Heart left ventricle (tissue), 16 donors: Measurements from ENCODE around the gene MYH4. TPM values are rescaled to one million over a fixed set of nuclear protein-coding genes. Genes with fewer than 3 reads are reported as not detected.

Source experiments
- ATAC-seq, 4 donors: fragments of 200-7000 bp; cut with Tn5 transposase; one replicate each; pipeline ENCODE4 v1.9.1; 2020 to 2022; ENCODE audit warnings: moderate library complexity in 4 of 4, mild to moderate bottlenecking in 3 of 4, moderate number of reproducible peaks in 1 of 4
- DNase-seq, 5 donors: peaks; one replicate each; pipeline ENCODE4 v3.0.0-alpha.2; 2020
- H3K27ac ChIP-seq, 12 donors: fragments of 200-600 bp; sonication (generic) in 4 of 12; one replicate each; pipeline versions ENCODE4 v1.5.0 to v1.8.0; 2016 to 2022; ENCODE audit warnings: mild to moderate bottlenecking in 2 of 12
- H3K27me3 ChIP-seq, 9 donors: fragments of 200-600 bp; sonication (generic) in 2 of 9; one replicate each; pipeline versions ENCODE4 v1.5.1 to v1.8.0; 2016 to 2022; ENCODE audit warnings: mild to moderate bottlenecking in 3 of 9
- H3K36me3 ChIP-seq, 9 donors: fragments of 200-600 bp; sonication (generic) in 2 of 9; one replicate each; pipeline versions ENCODE4 v1.5.0 to v1.8.0; 2018 to 2022; ENCODE audit warnings: mild to moderate bottlenecking in 2 of 9
- H3K4me1 ChIP-seq, 12 donors: fragments of 200-600 bp; sonication (generic) in 4 of 12; one replicate each; pipeline versions ENCODE4 v1.5.0 to v1.8.0; 2016 to 2022; ENCODE audit warnings: mild to moderate bottlenecking in 3 of 12
- H3K4me3 ChIP-seq, 12 donors: fragments of 200-600 bp; sonication (generic) in 4 of 12; one replicate each; pipeline versions ENCODE4 v1.5.0 to v1.8.0; 2017 to 2022; ENCODE audit warnings: mild to moderate bottlenecking in 9 of 12, moderate library complexity in 4 of 12
- H3K9me3 ChIP-seq, 12 donors: fragments of 200-600 bp; sonication (generic) in 4 of 12; one replicate each; pipeline versions ENCODE4 v1.5.0 to v1.8.0; 2016 to 2022; ENCODE audit warnings: mild to moderate bottlenecking in 1 of 12
- CTCF ChIP-seq, 12 donors: fragments of 200-600 bp; sonication (generic) in 4 of 12; IDR thresholded peaks; one replicate each; pipeline versions ENCODE4 v1.5.0 to v1.8.0; 2018 to 2022; ENCODE audit warnings: antibody characterized with exemption in 12 of 12, mild to moderate bottlenecking in 5 of 12
- POLR2A ChIP-seq, 2 donors: fragments of 450-650 bp; IDR thresholded peaks; one replicate each; pipeline ENCODE4 v1.6.1; 2017; ENCODE audit warnings: antibody characterized with exemption in 2 of 2, mild to moderate bottlenecking in 2 of 2, moderate library complexity in 2 of 2
- WGBS, 4 donors: extraction: QIAGEN DNeasy Blood & Tissue Kit in 2 of 4; methylation state at CpG; one replicate each; pipeline versions ENCODE4 v1.1.5 to v1.1.7; 2013 to 2018; 5-methylcytosine and 5-hydroxymethylcytosine counted together
- intact Hi-C, 10 donors: fragments of 100-400 bp; cut with DNase I; formaldehyde crosslinking; loops; one replicate each; pipeline versions ENCODE4 v1.11.1 to v1.14.2; 2022
- polyA plus RNA-seq, 2 donors: library from polyadenylated mRNA; stranded (reverse); fragments of 200-250 nt; gene quantifications; one replicate each; pipeline ENCODE4 v1.2.3, GENCODE V29; 2013
- total RNA-seq, 9 donors: library from RNA; depleted of rRNA in 2 of 9; stranded (reverse); fragments of >200 nt in 2 of 9; fragmentation: NEBNext Ultra II Directional in 3 of 9; extraction: Animal tissue kit (Norgen Biotek cat#: 25700) in 3 of 9; gene quantifications; one replicate each; pipeline versions ENCODE4 v1.1.0 to v1.2.4, GENCODE V29; 2016 to 2023
- donor health status: ischemic (EF 13 %, LVEDD 7.1; RV severe dilation, severe dysfunction).
- donor health status: healthy with polysubstance abuse.
- donor health status: DM: no; HTN: yes; CAD: no.
- donor health status: DM: no; HTN: no; CAD: no.
- donor health status: ischemic (EF 25% LVEDD 6.9; RV normal size, moderate dysfunction).
- donor health status: ischemic (EF 25% LVEDD 5.7; RV mildly dilated, moderate dysfunction).
- donor health status: healthy.
- donor health status: DM: yes; HTN: yes; CAD: no.
- donor health status: ischemic (EF 35%, LVEDD 5.7; RV mildly dilated, moderate dysfunction).
- donor health status: nonischemic (EF 11% LVEDD 7.7; RV severe dilation, severe dysfunction).
- donor health status: DM: yes; HTN: yes; CAD: no.
- donor health status: PGD.
- donor health status: ischemic (EF 29% LVEDD 5.4; RV normal size, mild dysfunction).
- donor health status: nonischemic (EF 23%, LVEDD 6.1; RV moderate dilation, normal function).

The MYH4 gene
- total and polyA plus RNA-seq, 11 donors = not detected

GRCh38 chr17:10457952-10458351 is 11.4 kb downstream of the MYH4 start:
- Histone ChIP-seq H3K9me3 (no peaks in the 10 kb centered on the region), H3K4me1 (no peaks in the 10 kb centered on the region), H3K27me3 (no peaks in the 10 kb centered on the region), H3K27ac (no peak overlapping the region), H3K36me3 (no peaks in the 10 kb centered on the region), H3K4me3 (no peak overlapping the region)
- 24 to 39% (median 29%) methylated on average over 1 of the region's 1 CpG for WGBS, 4 donors
- intact Hi-C loops = loop anchor here in 1 of 10 donors (10.0 kb wide), 1 partner anchor 127 kb away; no protein-coding TSS in a partner anchor
- DNase-seq (no peak), ATAC-seq (no peak)
- TF ChIP-seq CTCF (IDR thresholded peaks at IDR 0.05) (no peak), POLR2A (IDR thresholded peaks at IDR 0.05) (no peak)

- intact Hi-C loops = no loop called here
- H3K27me3 ChIP-seq = no peaks in the 10 kb centered on the region
- H3K36me3 ChIP-seq = no peaks in the 10 kb centered on the region
- ATAC-seq (no peak), DNase-seq (no peak)
- no peaks in the 10 kb centered on the region for H3K4me1 ChIP-seq
- WGBS, 4 donors = 57 to 69% (median 62%) methylated on average over 7 of the region's 7 CpGs
- H3K27ac ChIP-seq = no peak overlapping the region
- no peaks in the 10 kb centered on the region for H3K9me3 ChIP-seq
- no peak overlapping the region for H3K4me3 ChIP-seq
- TF ChIP-seq POLR2A (IDR thresholded peaks at IDR 0.05) = no peak
- no peak for TF ChIP-seq CTCF (IDR thresholded peaks at IDR 0.05)
These were observed 22.1 kb downstream of the MYH4 start for GRCh38 chr17:10447026-10447931.

GRCh38 chr17:10439816-10440215 is 29.5 kb downstream of the MYH4 start:
- no peak for DNase-seq
- intact Hi-C loops = loop anchor here in 1 of 10 donors (10.0 kb wide), 1 partner anchor 55 kb away; no protein-coding TSS in a partner anchor
- 57 to 77% (median 65%) methylated on average over 1 of the region's 1 CpG for WGBS, 4 donors

More at GRCh38 chr17:10439816-10440215, 29.5 kb downstream of the MYH4 start:
- no peak for ATAC-seq
- H3K27ac ChIP-seq = no peak overlapping the region
- peaks cover 0 to 7% (median 0%) of the 10 kb centered on the region in 9 donors for H3K27me3 ChIP-seq
- no peaks in the 10 kb centered on the region for H3K4me1 ChIP-seq
- no peaks in the 10 kb centered on the region for H3K36me3 ChIP-seq
- no peak for TF ChIP-seq CTCF (IDR thresholded peaks at IDR 0.05)
- no peak for TF ChIP-seq POLR2A (IDR thresholded peaks at IDR 0.05)
- peaks cover 0 to under 1% (median 0%) of the 10 kb centered on the region in 12 donors for H3K9me3 ChIP-seq
- no peak overlapping the region for H3K4me3 ChIP-seq
